22Rv1 (cell line): ENCODE data around the gene TMC6.

Experiments used
- ZFX ChIP-seq: fragments of 450-650 bp; IDR thresholded peaks from 2 replicates; pipeline ENCODE4 v1.6.1; 2017; ENCODE audit warnings: antibody characterized with exemption, borderline replicate concordance
- TF ChIP-seq, protein P1 (sequence below): fragments of 450-650 bp; IDR thresholded peaks from 2 replicates; pipeline ENCODE4 v1.5.1; 2017; ENCODE audit warnings: mild to moderate bottlenecking

DNA sequence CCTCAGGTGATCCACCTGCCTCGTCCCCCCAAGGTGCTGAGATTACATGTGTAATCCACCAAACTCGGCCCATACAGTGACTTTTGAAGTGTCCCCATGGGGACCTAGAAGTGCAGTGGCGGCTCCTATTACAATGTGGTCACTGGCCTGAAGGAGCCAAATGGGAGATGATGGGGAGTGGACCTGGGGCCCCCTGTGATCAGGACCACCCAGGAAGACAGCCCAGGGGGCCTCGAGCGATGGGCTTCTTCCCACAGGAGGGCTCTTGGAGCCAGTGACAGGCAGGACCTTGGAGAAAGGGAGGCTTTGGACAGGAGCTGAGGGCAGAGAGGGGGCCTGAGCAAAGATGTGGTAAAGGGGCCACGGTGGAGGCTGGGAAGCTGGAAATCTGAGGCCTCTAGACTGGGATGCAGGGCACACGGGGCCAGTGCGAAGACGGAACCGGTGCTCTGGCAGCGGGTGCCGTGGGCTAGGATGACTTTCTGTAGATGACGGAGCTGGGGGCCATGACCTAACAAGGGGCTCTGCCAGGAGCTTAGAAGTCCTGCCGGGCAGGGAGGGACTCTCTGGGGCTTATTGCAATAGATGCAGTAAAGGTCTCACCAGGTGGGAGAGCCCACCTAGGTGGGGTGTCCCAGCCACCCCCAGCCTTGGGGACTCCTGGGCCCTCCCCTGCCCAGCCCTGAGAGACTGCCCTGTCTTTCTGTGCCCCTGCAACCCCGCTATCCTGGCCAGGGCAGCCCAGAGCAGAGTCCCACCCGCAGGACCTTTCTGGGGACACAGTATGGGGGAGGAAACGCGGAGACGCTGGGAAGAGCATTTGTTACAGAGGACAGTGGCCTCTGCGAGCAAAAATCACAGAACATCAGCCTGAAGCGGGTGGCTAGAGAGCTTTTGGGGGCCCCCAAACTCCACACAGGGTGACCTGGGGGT, 14.9 kb upstream of the TMC6 start:
- TF ChIP-seq, protein P1, sequence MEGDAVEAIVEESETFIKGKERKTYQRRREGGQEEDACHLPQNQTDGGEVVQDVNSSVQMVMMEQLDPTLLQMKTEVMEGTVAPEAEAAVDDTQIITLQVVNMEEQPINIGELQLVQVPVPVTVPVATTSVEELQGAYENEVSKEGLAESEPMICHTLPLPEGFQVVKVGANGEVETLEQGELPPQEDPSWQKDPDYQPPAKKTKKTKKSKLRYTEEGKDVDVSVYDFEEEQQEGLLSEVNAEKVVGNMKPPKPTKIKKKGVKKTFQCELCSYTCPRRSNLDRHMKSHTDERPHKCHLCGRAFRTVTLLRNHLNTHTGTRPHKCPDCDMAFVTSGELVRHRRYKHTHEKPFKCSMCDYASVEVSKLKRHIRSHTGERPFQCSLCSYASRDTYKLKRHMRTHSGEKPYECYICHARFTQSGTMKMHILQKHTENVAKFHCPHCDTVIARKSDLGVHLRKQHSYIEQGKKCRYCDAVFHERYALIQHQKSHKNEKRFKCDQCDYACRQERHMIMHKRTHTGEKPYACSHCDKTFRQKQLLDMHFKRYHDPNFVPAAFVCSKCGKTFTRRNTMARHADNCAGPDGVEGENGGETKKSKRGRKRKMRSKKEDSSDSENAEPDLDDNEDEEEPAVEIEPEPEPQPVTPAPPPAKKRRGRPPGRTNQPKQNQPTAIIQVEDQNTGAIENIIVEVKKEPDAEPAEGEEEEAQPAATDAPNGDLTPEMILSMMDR = no peak
- TF ChIP-seq ZFX = no peak
